K562 (cell line): ENCODE results near the gene PARD6B. TPM values are rescaled to one million over a fixed set of nuclear protein-coding genes. Genes with fewer than 3 reads are reported as not detected.

Source experiments
- C11orf30 ChIP-seq: fragments of 450-650 bp; IDR thresholded peaks from 2 replicates; pipeline ENCODE4 v1.6.1; 2016; ENCODE audit warnings: low read depth, mild to moderate bottlenecking
- CTCFL ChIP-seq: IDR thresholded peaks from 2 replicates; pipeline ENCODE4 v1.6.1; 2011; ENCODE audit warnings: borderline replicate concordance, low read depth, mild to moderate bottlenecking, moderate library complexity, low read length; ENCODE audit not compliant: insufficient read depth, poor library complexity, severe bottlenecking
- DEAF1 ChIP-seq: fragments of 450-650 bp; formaldehyde crosslinking; IDR thresholded peaks from 2 replicates; pipeline ENCODE4 v1.4.0; 2020; ENCODE audit warnings: mild to moderate bottlenecking, moderate library complexity
- IFI16 ChIP-seq: fragments of 250-450 bp; sonication (Bioruptor Pico); IDR thresholded peaks from 2 replicates; pipeline ENCODE4 v2.1.2; 2022; ENCODE audit warnings: mild to moderate bottlenecking, inconsistent platforms
- RUNX1 ChIP-seq: sonication (generic); IDR thresholded peaks from 2 replicates; pipeline ENCODE4 v1.6.1; 2016; ENCODE audit warnings: antibody characterized with exemption, low read depth
- SREBF2 ChIP-seq: sonication (generic); formaldehyde crosslinking; IDR thresholded peaks from 2 replicates; pipeline ENCODE4 v1.4.0; 2020; ENCODE audit warnings: mild to moderate bottlenecking, missing genetic modification reagents
- ZKSCAN3 ChIP-seq: fragments of 250-450 bp; sonication (Bioruptor Pico); IDR thresholded peaks from 2 replicates; pipeline ENCODE4 v1.4.0; 2020
- ZNF3 ChIP-seq: fragments of 250-450 bp; sonication (Bioruptor Pico); IDR thresholded peaks from 2 replicates; pipeline ENCODE4 v1.5.0; 2021; ENCODE audit warnings: mild to moderate bottlenecking, moderate library complexity
- ZNF398 ChIP-seq: fragments of 250-450 bp; sonication (Bioruptor Pico); IDR thresholded peaks from 2 replicates; pipeline ENCODE4 v1.8.0; 2021; ENCODE audit warnings: moderate library complexity, mild to moderate bottlenecking, inconsistent platforms
- ZNF507 ChIP-seq: conservative IDR thresholded peaks from 2 replicates; pipeline ENCODE4 v1.6.1; 2017; ENCODE audit warnings: missing genetic modification characterization, missing compliant biosample characterization
- ZNF589 ChIP-seq: fragments of 200-800 bp; sonication (Bioruptor generic); IDR thresholded peaks from 2 replicates; pipeline ENCODE4 v1.6.1; 2016; ENCODE audit warnings: low read depth, missing genetic modification characterization, missing compliant biosample characterization
- polyA plus RNA-seq, 8 experiments: library from polyadenylated mRNA; depleted of rRNA in 4 of 8; stranded (reverse) in 5 of 8; unstranded in 3 of 8; fragments of >200 nt; fragmentation: Nextera tagmentation in 2 of 8; fragmentation: Illumina TruSeq in 1 of 8; extraction: Ambion mirVana in 2 of 8; extraction: Trizol in 1 of 8; gene quantifications; 2 replicates each; pipeline versions ENCODE4 v1.2.1 to v1.2.3, GENCODE V29; 2011 to 2014; ENCODE audit warnings: inconsistent platforms in 1 of 8, missing spikeins in 1 of 8
- total RNA-seq, 7 experiments: library from RNA; depleted of rRNA in 6 of 7; stranded (reverse); fragments of >200 nt in 6 of 7; fragmentation: Illumina TruSeq in 2 of 7; extraction: Trizol in 2 of 7; gene quantifications; 2 replicates each; pipeline versions ENCODE4 v1.2.1 to v1.2.3, GENCODE V29; 2011 to 2021; ENCODE audit warnings: low replicate concordance in 1 of 7

The PARD6B gene
- total and polyA plus RNA-seq, 9 of the 15 experiments (the other 6 are each of a cell fraction or from before 2014, with no cell fraction given) = 1.7 to 12.3 (median 5.5) TPM

- TF ChIP-seq SREBF2 (CRISPR knock-in tag) = no peak
- no peak for TF ChIP-seq ZNF507
- no peak for TF ChIP-seq CTCFL
- TF ChIP-seq ZNF589 (CRISPR knock-in tag) = peak; percentile 89
- TF ChIP-seq DEAF1 (CRISPR knock-in tag) = 0 out of 2 replicates have a peak, but pooled peaks have one; percentile 10
- TF ChIP-seq ZNF3 (CRISPR knock-in tag) = no peak
- TF ChIP-seq ZKSCAN3 (CRISPR knock-in tag) = no peak
- no peak for TF ChIP-seq ZNF398 (CRISPR knock-in tag)
- TF ChIP-seq IFI16 (CRISPR knock-in tag) = no peak
- TF ChIP-seq C11orf30 = no peak
- no peak for TF ChIP-seq RUNX1
Measured at GRCh38 chr20:50790651-50791277, 59.4 kb downstream of the PARD6B start (continued).
